Neuronal stem cell (in vitro differentiated cells): ENCODE data around the gene CSGALNACT2.

ENCODE experiments used
- DNase-seq: peaks from one replicate; pipeline ENCODE4 v3.0.0-alpha.2; 2013; ENCODE audit warnings: low spot score
- H2AFZ ChIP-seq: one replicate; pipeline ENCODE4 v1.6.1; 2013; ENCODE audit warnings: mild to moderate bottlenecking, low read length, inconsistent platforms
- H2AK5ac ChIP-seq: 2 replicates; pipeline ENCODE4 v1.6.1; 2013; ENCODE audit warnings: low read depth, mild to moderate bottlenecking, inconsistent platforms, low read length, moderate library complexity, mixed read lengths
- H2BK120ac ChIP-seq: 2 replicates; pipeline ENCODE4 v1.6.1; 2013; ENCODE audit warnings: low read depth, mild to moderate bottlenecking, inconsistent platforms, low read length, moderate library complexity, mixed read lengths
- H2BK12ac ChIP-seq: one replicate; pipeline ENCODE4 v1.6.1; 2013; ENCODE audit warnings: low read length, inconsistent platforms
- H2BK15ac ChIP-seq: 2 replicates; pipeline ENCODE4 v1.6.1; 2013; ENCODE audit warnings: mild to moderate bottlenecking, low read length, inconsistent platforms, mixed read lengths
- H2BK5ac ChIP-seq: one replicate; pipeline ENCODE4 v1.6.1; 2013; ENCODE audit warnings: inconsistent platforms, mild to moderate bottlenecking, low read length, moderate library complexity
- H3K14ac ChIP-seq: one replicate; pipeline ENCODE4 v1.6.1; 2013; ENCODE audit warnings: low read length, inconsistent platforms
- H3K18ac ChIP-seq: 2 replicates; pipeline ENCODE4 v1.6.1; 2013; ENCODE audit warnings: low read length, inconsistent platforms
- H3K23ac ChIP-seq: 2 replicates; pipeline ENCODE4 v1.6.1; 2013; ENCODE audit warnings: low read depth, mild to moderate bottlenecking, mixed read lengths, low read length, inconsistent platforms; ENCODE audit not compliant: poor library complexity
- H3K27ac ChIP-seq: replicated peaks from 3 replicates; pipeline ENCODE4 v1.5.1; 2013; ENCODE audit warnings: low read length, inconsistent platforms
- H3K27me3 ChIP-seq, 3 experiments: 2 replicates each; pipeline ENCODE4 v1.6.1; 2013; ENCODE audit warnings: low read length in 3 of 3, mild to moderate bottlenecking in 2 of 3, inconsistent platforms in 1 of 3, low read depth in 1 of 3, mixed read lengths in 1 of 3, moderate library complexity in 1 of 3; ENCODE audit not compliant: control insufficient read depth in 3 of 3, insufficient read depth in 3 of 3
- H3K36me3 ChIP-seq, 2 donors: replicated peaks in 1 of 2; 2 replicates each; pipeline ENCODE4 v1.6.1; 2013; ENCODE audit warnings: low read length in 2 of 2; ENCODE audit not compliant: control insufficient read depth in 2 of 2, insufficient read depth in 2 of 2
- H3K4ac ChIP-seq: 2 replicates; pipeline ENCODE4 v1.6.1; 2013; ENCODE audit warnings: inconsistent platforms, mild to moderate bottlenecking, low read length, moderate library complexity
- H3K4me1 ChIP-seq, 2 donors: 1 replicate in 1 of 2; 2 replicates in 1 of 2; pipeline ENCODE4 v1.6.1; 2013; ENCODE audit warnings: low read length in 2 of 2, low read depth in 1 of 2; ENCODE audit not compliant: control insufficient read depth in 2 of 2, insufficient read depth in 1 of 2
- H3K4me2 ChIP-seq: one replicate; pipeline ENCODE4 v1.6.1; 2013; ENCODE audit warnings: mild to moderate bottlenecking, low read length, inconsistent platforms; ENCODE audit not compliant: insufficient read depth, poor library complexity, severe bottlenecking
- H3K4me3 ChIP-seq, 2 donors: 2 replicates each; pipeline ENCODE4 v1.5.1; 2013; ENCODE audit warnings: low read length in 2 of 2, mild to moderate bottlenecking in 2 of 2, inconsistent platforms in 1 of 2, moderate library complexity in 1 of 2
- H3K79me1 ChIP-seq: one replicate; pipeline ENCODE4 v1.6.1; 2013; ENCODE audit warnings: low read depth, mild to moderate bottlenecking, inconsistent platforms, low read length, moderate library complexity
- H3K9ac ChIP-seq: one replicate; pipeline ENCODE4 v1.6.1; 2013; ENCODE audit warnings: mild to moderate bottlenecking, low read depth, low read length, inconsistent platforms; ENCODE audit not compliant: poor library complexity
- H3K9me3 ChIP-seq, 2 donors: replicated peaks in 1 of 2; 2 replicates each; pipeline versions ENCODE3 to v1.6.1; 2013; ENCODE audit warnings: low read length in 2 of 2, mild to moderate bottlenecking in 2 of 2, inconsistent platforms in 1 of 2, low read depth in 1 of 2, mixed read lengths in 1 of 2, moderate library complexity in 1 of 2; ENCODE audit not compliant: control insufficient read depth in 2 of 2, insufficient read depth in 1 of 2
- H4K8ac ChIP-seq: one replicate; pipeline ENCODE4 v1.6.1; 2013; ENCODE audit warnings: low read depth, mild to moderate bottlenecking, inconsistent platforms, low read length, moderate library complexity
- H4K91ac ChIP-seq: one replicate; pipeline ENCODE4 v1.6.1; 2013; ENCODE audit warnings: low read length, low read depth, mild to moderate bottlenecking, inconsistent platforms; ENCODE audit not compliant: poor library complexity
- WGBS, 2 donors: extraction: QIAGEN DNeasy Blood & Tissue Kit; methylation state at CpG; one replicate each; pipeline ENCODE4 v1.1.7; 2013; ENCODE audit warnings: missing lambda C conversion rate in 2 of 2, mixed read lengths in 1 of 2; ENCODE audit not compliant: insufficient read length in 2 of 2, insufficient replicate concordance in 1 of 2; ENCODE audit errors: extremely low coverage in 2 of 2; 5-methylcytosine and 5-hydroxymethylcytosine counted together

Gene CSGALNACT2

GRCh38 chr10:43194859-43195258 is 56.6 kb downstream of the CSGALNACT2 start:
- no peaks in the 10 kb centered on the region for H3K4me1 ChIP-seq
- H3K79me1 ChIP-seq: peaks cover 2% of the 10 kb centered on the region
- H3K4me3 ChIP-seq: no peak overlapping the region
- no peaks in the 10 kb centered on the region for H3K9me3 ChIP-seq
- H2BK15ac ChIP-seq: no peak overlapping the region
- H2AK5ac ChIP-seq: no peak overlapping the region
- no peak overlapping the region for H2BK120ac ChIP-seq
- H3K27me3 ChIP-seq: no peaks in the 10 kb centered on the region
- DNase-seq: no peak
- no peak overlapping the region for H3K27ac ChIP-seq
- WGBS, 2 donors: no CpG with 5 or more reads among the region's 9 CpGs
- H3K4ac ChIP-seq: no peak overlapping the region
- H3K18ac ChIP-seq: no peak overlapping the region
- H4K8ac ChIP-seq: no peak overlapping the region
- H3K4me2 ChIP-seq: no peak overlapping the region
- no peak overlapping the region for H3K23ac ChIP-seq
- H3K9ac ChIP-seq: no peak overlapping the region
- no peak overlapping the region for H2AFZ ChIP-seq
- no peak overlapping the region for H4K91ac ChIP-seq
- peaks cover 0 to 2% of the 10 kb centered on the region in 2 donors for H3K36me3 ChIP-seq
- no peak overlapping the region for H3K14ac ChIP-seq
- no peak overlapping the region for H2BK12ac ChIP-seq
- no peak overlapping the region for H2BK5ac ChIP-seq

- Histone ChIP-seq H2AK5ac (no peak overlapping the region), H3K14ac (no peak overlapping the region), H3K4me1 (no peaks in the 10 kb centered on the region), H2BK5ac (no peak overlapping the region), H2BK15ac (no peak overlapping the region), H3K18ac (no peak overlapping the region), H3K36me3 (peaks cover 0 to 4% of the 10 kb centered on the region in 2 donors), H3K4ac (no peak overlapping the region), H4K91ac (no peak overlapping the region), H3K23ac (no peak overlapping the region), H3K27me3 (peaks cover 0 to 4% (median 0%) of the 10 kb centered on the region in 3 experiments), H3K4me3 (no peak overlapping the region), H3K27ac (no peak overlapping the region), H3K9ac (no peak overlapping the region), H2AFZ (no peak overlapping the region), H3K9me3 (no peaks in the 10 kb centered on the region), H2BK12ac (no peak overlapping the region), H3K79me1 (peaks cover 2% of the 10 kb centered on the region), H3K4me2 (no peak overlapping the region), H2BK120ac (no peak overlapping the region), H4K8ac (no peak overlapping the region)
- DNase-seq: no peak
- WGBS, 2 donors: no CpG with 5 or more reads among the region's 12 CpGs
Observed at GRCh38 chr10:43195557-43195956, 57.3 kb downstream of the CSGALNACT2 start.

GRCh38 chr10:43196131-43196980 is 58.1 kb downstream of the CSGALNACT2 start:
- no peak overlapping the region for H4K91ac ChIP-seq
- no peak overlapping the region for H3K27ac ChIP-seq
- H2BK120ac ChIP-seq: no peak overlapping the region
- no peak overlapping the region for H3K14ac ChIP-seq
- no peaks in the 10 kb centered on the region for H3K4me1 ChIP-seq
- H3K18ac ChIP-seq: no peak overlapping the region
- H2BK15ac ChIP-seq: no peak overlapping the region
- no peak overlapping the region for H2BK5ac ChIP-seq
- peak overlapping the region; percentile 12 for H3K4ac ChIP-seq
- H3K36me3 ChIP-seq: peaks cover 0 to 4% of the 10 kb centered on the region in 2 donors
- WGBS, 2 donors: no CpG with 5 or more reads among the region's 20 CpGs
- no peak overlapping the region for H3K4me2 ChIP-seq
- H2BK12ac ChIP-seq: no peak overlapping the region
- DNase-seq: no peak
- no peak overlapping the region for H3K9ac ChIP-seq
- H4K8ac ChIP-seq: peak overlapping the region; percentile 25
- no peak overlapping the region for H3K4me3 ChIP-seq
- peak overlapping the region; percentile 20 for H3K23ac ChIP-seq
- no peak overlapping the region for H2AK5ac ChIP-seq
- H3K79me1 ChIP-seq: peaks cover 2% of the 10 kb centered on the region
- H3K9me3 ChIP-seq: no peaks in the 10 kb centered on the region
- peaks cover 0 to 9% (median 0%) of the 10 kb centered on the region in 3 experiments for H3K27me3 ChIP-seq
- no peak overlapping the region for H2AFZ ChIP-seq

GRCh38 chr10:43196981-43197833 is 59.0 kb downstream of the CSGALNACT2 start:
- Histone ChIP-seq H3K9ac (no peak overlapping the region), H3K79me1 (peaks cover 2% of the 10 kb centered on the region), H2BK5ac (no peak overlapping the region), H2BK12ac (no peak overlapping the region), H3K4me1 (peaks cover 0 to 4% of the 10 kb centered on the region in 2 donors), H3K23ac (no peak overlapping the region), H2AK5ac (peak overlapping the region; percentile 43), H3K4ac (no peak overlapping the region), H2BK15ac (no peak overlapping the region), H4K8ac (no peak overlapping the region), H3K36me3 (peaks cover 0 to 4% of the 10 kb centered on the region in 2 donors), H3K9me3 (no peaks in the 10 kb centered on the region), H4K91ac (no peak overlapping the region), H3K27me3 (peaks cover 0 to 9% (median 3%) of the 10 kb centered on the region in 3 experiments), H3K4me3 (no peak overlapping the region), H2AFZ (no peak overlapping the region), H3K18ac (no peak overlapping the region), H2BK120ac (no peak overlapping the region), H3K14ac (no peak overlapping the region), H3K27ac (no peak overlapping the region), H3K4me2 (no peak overlapping the region)
- no CpG with 5 or more reads among the region's 20 CpGs for WGBS, 2 donors
- DNase-seq: no peak
